ENCODE results near the gene PCDHGA1. TPM values are rescaled to one million over a fixed set of nuclear protein-coding genes. Genes with fewer than 3 reads are reported as not detected.

Gene PCDHGA1
- total RNA-seq, 1 donor from 2014 or later, result 0.15 TPM

DNA sequence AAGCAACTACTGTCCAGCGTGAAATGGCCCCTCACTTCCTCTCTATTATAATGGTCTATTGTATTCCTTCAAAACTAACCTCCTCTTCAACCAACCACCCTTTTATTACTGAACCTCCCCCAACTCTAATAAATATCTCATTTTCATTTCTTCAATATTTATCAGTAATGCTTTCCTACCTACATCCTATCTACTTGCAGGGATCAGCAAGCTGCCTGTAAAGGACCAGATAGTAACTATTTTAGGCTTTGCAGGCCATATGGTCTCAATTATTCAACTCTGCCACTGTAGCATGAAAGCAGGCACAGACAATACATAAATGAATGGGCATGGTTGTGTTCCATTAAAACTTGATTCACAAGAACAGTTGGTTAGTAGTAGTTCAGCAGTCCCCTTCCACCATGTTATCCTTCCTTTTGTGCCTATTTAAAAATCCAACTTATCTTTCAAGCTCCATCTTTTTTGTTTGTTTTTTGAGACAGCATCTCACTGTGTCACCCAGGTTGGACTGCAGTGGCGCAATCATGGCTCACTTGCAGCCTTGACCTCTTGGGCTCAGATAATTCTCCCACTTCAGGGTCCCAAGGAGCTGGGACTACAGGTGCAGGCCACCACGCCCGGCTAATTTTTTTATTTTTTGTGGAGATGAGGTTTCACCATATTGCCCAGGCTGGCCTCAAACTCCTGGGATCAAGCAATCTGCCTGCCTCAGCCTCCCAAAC, 204.3 kb downstream of the PCDHGA1 start:
- no peaks in the 10 kb centered on the region for H3K27me3 Mint-ChIP-seq (ENCODE audit: low read depth)
- DNase-seq (ENCODE audit: low spot score), result no peak
- no peaks in the 10 kb centered on the region for H3K4me1 Mint-ChIP-seq (ENCODE audit: low read depth)
- no peaks in the 10 kb centered on the region for H3K9me3 Mint-ChIP-seq (ENCODE audit: low read depth)
- TF ChIP-seq CTCF (IDR thresholded peaks at IDR 0.05), result no peak
- H3K4me3 Mint-ChIP-seq (ENCODE audit: unreplicated experiment), result no peak overlapping the region
- no peak overlapping the region for H3K27ac Mint-ChIP-seq (ENCODE audit: unreplicated experiment)
- peaks cover 12% of the 10 kb centered on the region for H3K36me3 Mint-ChIP-seq (ENCODE audit: low read depth)

DNA sequence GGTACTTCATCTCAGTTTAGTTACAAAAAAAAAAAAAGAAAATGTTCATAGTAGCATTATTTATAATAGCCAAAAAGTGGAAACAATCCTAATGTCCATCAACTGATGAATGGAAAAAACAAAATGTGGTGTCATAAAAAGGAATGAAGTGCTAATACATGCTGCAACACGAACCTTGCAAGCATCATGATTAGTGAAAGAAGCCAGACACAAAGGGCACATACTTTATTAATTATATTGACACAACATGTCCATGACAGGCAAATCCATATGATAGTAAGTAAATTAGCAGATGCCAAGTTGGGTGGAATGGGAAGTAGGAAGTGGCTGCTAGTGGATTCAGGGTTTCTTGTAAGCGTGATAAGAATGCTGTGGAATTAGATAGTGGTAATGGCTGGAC, 212.7 kb downstream of the PCDHGA1 start:
- no peak overlapping the region for H3K27ac Mint-ChIP-seq (ENCODE audit: unreplicated experiment)
- TF ChIP-seq CTCF (IDR thresholded peaks at IDR 0.05), result no peak
- H3K4me1 Mint-ChIP-seq (ENCODE audit: low read depth), result no peaks in the 10 kb centered on the region
- H3K4me3 Mint-ChIP-seq (ENCODE audit: unreplicated experiment), result no peak overlapping the region
- DNase-seq (ENCODE audit: low spot score), result no peak
- H3K27me3 Mint-ChIP-seq (ENCODE audit: low read depth), result no peaks in the 10 kb centered on the region
- H3K9me3 Mint-ChIP-seq (ENCODE audit: low read depth), result peaks cover 13% of the 10 kb centered on the region
- H3K36me3 Mint-ChIP-seq (ENCODE audit: low read depth), result peaks cover 27% of the 10 kb centered on the region

DNA sequence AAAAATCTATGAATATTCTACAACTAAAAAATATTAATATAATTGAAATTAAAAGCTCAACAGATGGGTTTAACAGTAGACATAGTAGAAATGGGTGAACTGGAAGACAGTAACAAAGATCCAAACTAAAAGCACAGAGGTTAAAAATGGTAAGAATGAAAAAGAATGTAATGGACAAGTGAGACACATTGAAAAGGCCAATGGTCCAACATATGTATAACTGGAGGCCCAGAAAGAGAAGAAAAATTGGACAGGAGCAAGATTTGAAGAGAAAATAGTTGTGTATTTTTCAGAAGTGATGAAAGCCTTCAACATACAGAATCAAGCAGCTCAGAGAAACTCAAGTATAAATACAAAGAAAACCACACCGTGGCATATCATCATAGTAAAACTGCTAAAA, 217.2 kb downstream of the PCDHGA1 start:
- Mint-ChIP-seq H3K9me3 (ENCODE audit: low read depth) (peaks cover 20% of the 10 kb centered on the region), H3K27ac (ENCODE audit: unreplicated experiment) (no peak overlapping the region), H3K27me3 (ENCODE audit: low read depth) (no peaks in the 10 kb centered on the region), H3K4me1 (ENCODE audit: low read depth) (no peaks in the 10 kb centered on the region), H3K36me3 (ENCODE audit: low read depth) (peaks cover 31% of the 10 kb centered on the region), H3K4me3 (ENCODE audit: unreplicated experiment) (no peak overlapping the region)
- no peak for TF ChIP-seq CTCF (IDR thresholded peaks at IDR 0.05)
- no peak for DNase-seq (ENCODE audit: low spot score)

DNA sequence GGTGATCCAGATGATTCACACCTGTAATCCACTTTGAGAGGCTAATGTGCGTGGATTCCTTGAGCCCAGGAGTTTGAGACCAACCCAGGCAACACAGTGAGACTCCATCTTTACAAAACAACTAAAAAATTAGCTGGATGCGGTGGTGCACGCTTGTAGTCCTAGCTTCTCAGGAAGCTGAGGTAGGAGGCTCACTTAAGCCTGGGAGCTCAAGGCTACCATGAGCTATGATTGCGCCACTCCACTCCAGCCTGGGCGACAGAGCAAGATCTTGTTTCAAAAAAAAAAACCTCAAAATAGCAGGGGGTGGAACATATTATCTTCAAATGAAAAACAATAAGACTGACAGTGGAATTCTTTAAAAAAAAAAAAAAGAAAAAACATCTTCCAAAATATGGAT, 217.6 kb downstream of the PCDHGA1 start:
- Mint-ChIP-seq H3K4me3 (ENCODE audit: unreplicated experiment) (no peak overlapping the region), H3K9me3 (ENCODE audit: low read depth) (peaks cover 20% of the 10 kb centered on the region), H3K36me3 (ENCODE audit: low read depth) (peaks cover 30% of the 10 kb centered on the region), H3K4me1 (ENCODE audit: low read depth) (no peaks in the 10 kb centered on the region), H3K27ac (ENCODE audit: unreplicated experiment) (no peak overlapping the region), H3K27me3 (ENCODE audit: low read depth) (no peaks in the 10 kb centered on the region)
- DNase-seq (ENCODE audit: low spot score), result no peak
- TF ChIP-seq CTCF (IDR thresholded peaks at IDR 0.05), result no peak

DNA sequence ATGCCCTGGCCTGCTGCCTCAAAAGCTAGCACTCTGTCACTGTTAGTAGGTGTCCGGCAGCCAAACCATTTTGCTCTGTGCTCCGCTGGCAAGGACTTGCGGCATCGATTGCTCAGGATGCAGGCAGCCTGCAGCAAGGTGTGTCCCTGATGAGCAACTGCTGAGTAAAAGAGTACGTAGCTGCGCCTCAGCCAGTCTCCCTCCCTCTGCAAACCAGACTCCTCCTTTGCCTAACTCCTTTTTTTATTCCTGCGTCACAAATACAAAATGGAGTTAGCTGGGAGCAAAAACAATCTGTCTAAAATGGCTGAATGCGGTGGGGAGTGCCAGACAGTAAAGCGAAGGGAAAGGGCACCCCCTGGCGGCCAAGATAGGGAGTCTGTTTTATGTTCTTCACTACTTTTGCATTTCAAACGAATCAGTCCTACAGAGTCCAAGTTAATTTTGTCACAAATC, 227.4 kb downstream of the PCDHGA1 start:
- H3K4me3 Mint-ChIP-seq (ENCODE audit: unreplicated experiment), result peak overlapping the region; percentile 55
- peaks cover 39% of the 10 kb centered on the region for H3K4me1 Mint-ChIP-seq (ENCODE audit: low read depth)
- no peaks in the 10 kb centered on the region for H3K27me3 Mint-ChIP-seq (ENCODE audit: low read depth)
- no peak for DNase-seq (ENCODE audit: low spot score)
- peaks cover 4% of the 10 kb centered on the region for H3K36me3 Mint-ChIP-seq (ENCODE audit: low read depth)
- TF ChIP-seq CTCF (IDR thresholded peaks at IDR 0.05), result peak; percentile 95
- no peaks in the 10 kb centered on the region for H3K9me3 Mint-ChIP-seq (ENCODE audit: low read depth)
- H3K27ac Mint-ChIP-seq (ENCODE audit: unreplicated experiment), result peak overlapping the region; percentile 92
